HG03571 (cell line): ENCODE data around the gene CYP26A1.

ENCODE experiments used
- ATAC-seq: cut with Tn5 transposase; IDR thresholded peaks from one replicate; pipeline ENCODE4 v1.9.1; 2021; ENCODE audit not compliant: unreplicated experiment

Gene CYP26A1

DNA sequence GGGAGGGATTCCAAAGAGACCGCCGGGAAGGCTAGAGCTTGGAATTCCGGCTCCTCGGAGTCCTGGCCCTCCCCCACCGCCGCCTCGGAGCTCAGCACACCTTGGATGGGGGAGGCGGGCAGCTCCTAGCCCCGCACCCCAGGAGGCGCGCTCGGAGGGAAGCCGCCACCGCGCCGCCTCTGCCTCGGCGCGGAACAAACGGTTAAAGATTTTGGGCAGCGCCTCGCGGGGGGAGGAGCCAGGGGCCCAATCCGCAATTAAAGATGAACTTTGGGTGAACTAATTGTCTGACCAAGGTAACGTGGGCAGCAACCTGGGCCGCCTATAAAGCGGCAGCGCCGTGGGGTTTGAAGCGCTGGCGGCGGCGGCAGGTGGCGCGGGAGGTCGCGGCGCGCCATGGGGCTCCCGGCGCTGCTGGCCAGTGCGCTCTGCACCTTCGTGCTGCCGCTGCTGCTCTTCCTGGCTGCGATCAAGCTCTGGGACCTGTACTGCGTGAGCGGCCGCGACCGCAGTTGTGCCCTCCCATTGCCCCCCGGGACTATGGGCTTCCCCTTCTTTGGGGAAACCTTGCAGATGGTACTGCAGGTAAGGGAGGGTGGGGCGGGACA, at the start of gene CYP26A1:
Gene CYP26A1, plus strand, starts transcription at position 355 of the 608 bp plus-strand sequence. Its CDS starts 42 bp downstream, at position 397.
- no peak for ATAC-seq

GRCh38 chr10:93026072-93026471, 47.6 kb upstream of the CYP26A1 start:
- no peak for ATAC-seq

DNA sequence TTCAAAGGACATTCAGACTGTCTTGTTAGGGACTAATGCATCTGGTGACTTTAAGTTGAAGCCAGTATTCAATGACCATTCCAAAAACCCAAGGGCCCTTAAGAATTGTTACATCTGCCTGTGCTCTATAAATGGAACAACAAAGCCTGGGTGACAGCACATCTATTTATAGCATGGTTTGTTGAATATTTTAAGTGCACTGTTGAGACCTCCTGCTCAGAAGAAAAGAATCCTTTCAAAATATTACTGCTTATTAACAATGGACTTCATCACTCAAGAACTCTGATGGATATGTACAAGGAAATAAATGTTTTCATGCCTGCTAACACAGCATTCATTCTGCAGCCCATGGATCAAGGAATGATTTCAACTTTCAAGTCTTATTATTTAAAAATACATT, 46.2 kb upstream of the CYP26A1 start:
- ATAC-seq = no peak

GRCh38 chr10:93028883-93029282, 44.8 kb upstream of the CYP26A1 start:
- no peak for ATAC-seq

- no peak for ATAC-seq
Measured at GRCh38 chr10:93030409-93030808, 43.3 kb upstream of the CYP26A1 start.

- ATAC-seq = no peak
Measured at GRCh38 chr10:93032105-93032808, 41.4 kb upstream of the CYP26A1 start.

DNA sequence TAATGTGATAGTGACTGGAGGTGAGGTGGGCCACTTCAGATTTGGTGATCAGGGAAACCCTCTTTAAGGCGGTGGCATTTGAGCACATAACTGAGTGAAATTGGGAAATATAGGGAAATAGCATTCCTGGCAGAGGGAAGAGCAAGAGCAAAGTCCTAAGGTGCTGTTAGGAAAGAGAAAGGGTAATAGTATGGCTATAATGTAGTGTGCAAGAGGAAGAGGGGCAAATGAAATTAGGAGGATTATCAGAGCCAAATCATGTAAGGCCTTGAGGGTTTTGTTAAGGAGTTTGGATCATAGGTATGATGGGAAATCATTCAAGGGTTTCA, 40.9 kb upstream of the CYP26A1 start:
- ATAC-seq = no peak

DNA sequence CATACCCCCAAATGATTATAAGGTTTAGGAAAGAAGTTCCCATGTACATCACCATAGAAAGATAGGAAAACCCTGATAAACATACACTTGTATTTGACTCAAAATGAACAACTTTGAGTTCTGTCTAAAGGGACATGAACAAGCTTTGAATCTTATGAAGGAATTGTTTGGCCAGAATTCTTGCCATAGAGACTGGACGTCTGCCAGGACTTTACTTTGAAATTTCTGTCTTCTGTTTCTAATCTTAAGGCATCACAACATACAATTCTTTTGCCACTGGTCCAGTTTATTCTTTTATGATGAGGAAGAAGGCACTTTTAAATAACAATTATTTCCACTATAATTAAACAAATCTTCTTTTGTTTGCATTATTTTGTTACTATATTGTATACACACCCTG, 39.3 kb upstream of the CYP26A1 start:
- no peak for ATAC-seq

GRCh38 chr10:93039110-93039509, 34.6 kb upstream of the CYP26A1 start:
- ATAC-seq = no peak

DNA sequence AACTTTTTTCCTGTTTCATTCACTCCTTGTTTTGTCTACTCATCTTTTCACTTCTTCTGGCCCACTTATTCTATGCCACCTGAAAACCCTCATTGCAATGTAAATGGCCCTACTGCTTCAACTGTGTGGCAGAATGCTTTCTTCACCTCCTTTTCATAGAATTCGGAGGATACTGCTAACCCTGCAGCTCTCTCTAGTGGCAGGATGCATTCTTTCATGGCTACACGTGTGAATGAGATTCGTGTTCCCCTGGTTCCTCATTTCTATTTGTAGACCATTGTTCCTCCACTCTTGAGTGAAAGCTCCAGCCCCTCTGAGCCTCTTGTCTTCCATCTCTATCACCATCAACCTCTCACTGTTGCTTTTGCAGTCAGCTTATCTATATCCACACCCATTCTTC, 34.0 kb upstream of the CYP26A1 start:
- no peak for ATAC-seq

- ATAC-seq = no peak
Measured at GRCh38 chr10:93054486-93054885, 19.2 kb upstream of the CYP26A1 start.

DNA sequence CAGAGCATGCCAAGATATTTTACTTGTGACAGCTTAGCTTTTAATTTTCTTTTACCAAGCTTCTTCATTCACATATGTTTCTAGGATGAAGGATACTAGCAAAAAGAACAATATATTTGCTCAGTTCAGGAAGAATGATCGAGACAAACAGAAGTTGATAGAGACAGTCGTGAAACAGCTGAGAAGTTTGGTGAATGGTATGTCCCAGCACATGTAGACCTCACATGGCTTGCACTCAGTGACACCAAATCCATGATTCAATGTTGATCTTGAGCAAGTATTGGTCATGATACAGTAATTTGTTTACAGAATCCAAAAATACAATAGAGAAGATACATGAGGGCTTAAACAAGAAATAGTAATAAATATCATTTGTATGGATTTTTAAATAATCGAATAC, 15.6 kb upstream of the CYP26A1 start:
- no peak for ATAC-seq

DNA sequence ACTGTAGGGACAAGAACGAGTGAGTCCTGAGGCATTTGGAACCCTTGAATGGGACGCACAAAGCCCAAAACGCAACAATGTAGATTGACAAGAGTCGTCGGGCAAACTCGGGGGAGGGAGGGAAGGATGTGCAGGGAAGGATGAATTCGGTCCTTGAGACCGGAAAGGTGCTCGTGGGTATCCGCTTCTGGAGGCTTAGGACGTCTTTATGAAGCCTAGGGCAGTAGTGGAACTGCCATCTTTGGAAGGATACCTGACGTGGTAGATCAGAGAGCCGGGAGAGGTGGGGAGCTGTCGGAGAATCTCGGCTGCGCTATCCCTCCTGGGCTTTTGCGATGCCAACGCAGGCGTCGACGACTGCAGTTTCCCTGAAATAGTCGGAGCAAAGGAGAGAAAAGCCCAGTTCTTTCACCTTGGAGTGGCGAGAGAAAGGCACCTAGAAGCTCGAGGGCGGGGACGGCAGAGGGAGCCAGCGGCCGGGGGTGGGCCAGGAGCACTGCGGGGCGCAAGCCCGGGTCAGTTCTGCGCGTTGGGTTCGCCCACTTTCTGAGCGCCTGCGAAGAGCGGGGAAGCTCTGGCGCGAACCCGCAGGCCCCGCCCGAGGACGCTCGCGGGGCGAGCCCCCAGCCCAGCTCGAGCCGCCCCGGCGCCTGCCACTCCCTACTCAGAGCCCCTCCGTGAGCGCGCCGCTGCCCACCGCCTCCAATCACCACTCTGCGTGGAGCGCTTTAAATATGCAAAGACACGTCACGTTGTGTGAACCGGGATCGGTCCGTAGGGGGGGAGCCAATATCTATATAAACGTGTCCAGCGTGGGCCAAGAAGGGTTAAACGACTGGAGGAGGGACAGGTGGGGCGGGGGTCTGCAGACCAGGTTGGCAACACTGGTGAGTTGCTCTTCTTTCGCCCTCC, 13.5 kb upstream of the CYP26A1 start, which contains the start of gene CYP26C1:
Gene CYP26C1, plus strand, starts transcription at position 824 of the 912 bp plus-strand sequence. CDS start 466 bp downstream, outside the sequence.
- ATAC-seq = no peak

DNA sequence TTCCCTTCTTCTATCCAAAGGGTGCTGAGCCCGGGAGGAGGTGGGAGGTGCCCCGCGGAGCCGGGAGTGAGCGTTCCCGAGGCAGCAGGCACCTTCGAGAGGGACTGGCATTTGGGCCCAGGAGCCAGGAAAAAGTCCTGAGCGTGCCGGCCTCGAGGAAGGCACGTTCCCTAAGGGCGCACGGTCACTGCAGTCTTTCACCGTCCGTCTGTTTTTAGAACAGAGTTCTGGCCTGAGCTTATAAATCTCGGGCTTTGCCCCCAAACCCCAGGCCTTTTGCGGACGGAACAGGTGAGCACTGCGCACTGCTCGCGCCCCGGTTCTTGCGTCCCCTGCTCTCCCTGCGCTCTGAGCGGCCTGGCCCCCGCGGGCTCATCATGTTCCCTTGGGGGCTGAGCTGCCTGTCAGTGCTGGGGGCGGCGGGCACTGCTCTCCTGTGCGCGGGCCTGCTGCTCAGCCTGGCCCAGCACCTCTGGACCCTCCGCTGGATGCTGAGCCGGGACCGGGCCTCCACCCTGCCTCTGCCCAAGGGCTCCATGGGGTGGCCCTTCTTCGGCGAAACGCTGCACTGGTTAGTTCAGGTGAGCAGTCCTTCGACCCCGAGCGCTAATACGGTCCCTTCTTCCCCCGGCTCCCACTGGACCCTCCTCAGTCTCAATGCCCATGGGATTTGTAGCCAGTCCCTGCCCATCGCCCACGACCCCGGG, 12.7 kb upstream of the CYP26A1 start:
- no peak for ATAC-seq

- ATAC-seq = no peak
Measured at GRCh38 chr10:93061594-93062513, 11.8 kb upstream of the CYP26A1 start.

DNA sequence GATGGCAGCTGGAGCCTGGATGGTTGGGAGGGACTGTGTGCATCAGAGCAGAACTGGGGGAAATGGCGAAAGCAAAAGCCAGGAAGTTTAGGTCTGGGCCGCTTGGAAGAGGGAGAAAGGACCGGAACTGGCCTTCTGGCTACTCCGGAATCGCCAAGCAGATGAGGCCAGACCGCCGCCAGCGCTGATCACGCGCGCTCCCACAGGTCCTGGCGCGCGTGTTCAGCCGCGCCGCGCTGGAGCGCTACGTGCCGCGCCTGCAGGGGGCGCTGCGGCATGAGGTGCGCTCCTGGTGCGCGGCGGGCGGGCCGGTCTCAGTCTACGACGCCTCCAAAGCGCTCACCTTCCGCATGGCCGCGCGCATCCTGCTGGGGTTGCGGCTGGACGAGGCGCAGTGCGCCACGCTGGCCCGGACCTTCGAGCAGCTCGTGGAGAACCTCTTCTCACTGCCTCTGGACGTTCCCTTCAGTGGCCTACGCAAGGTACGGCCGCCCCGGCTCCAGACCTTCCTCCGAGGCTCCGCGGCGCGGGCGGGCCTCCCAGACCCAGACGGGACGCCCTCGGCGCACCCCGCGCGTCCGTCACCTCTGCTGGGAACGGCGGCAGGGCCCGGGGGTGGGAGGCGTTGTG, 11.1 kb upstream of the CYP26A1 start:
- no peak for ATAC-seq

GRCh38 chr10:93063144-93063976, 10.3 kb upstream of the CYP26A1 start:
- no peak for ATAC-seq

DNA sequence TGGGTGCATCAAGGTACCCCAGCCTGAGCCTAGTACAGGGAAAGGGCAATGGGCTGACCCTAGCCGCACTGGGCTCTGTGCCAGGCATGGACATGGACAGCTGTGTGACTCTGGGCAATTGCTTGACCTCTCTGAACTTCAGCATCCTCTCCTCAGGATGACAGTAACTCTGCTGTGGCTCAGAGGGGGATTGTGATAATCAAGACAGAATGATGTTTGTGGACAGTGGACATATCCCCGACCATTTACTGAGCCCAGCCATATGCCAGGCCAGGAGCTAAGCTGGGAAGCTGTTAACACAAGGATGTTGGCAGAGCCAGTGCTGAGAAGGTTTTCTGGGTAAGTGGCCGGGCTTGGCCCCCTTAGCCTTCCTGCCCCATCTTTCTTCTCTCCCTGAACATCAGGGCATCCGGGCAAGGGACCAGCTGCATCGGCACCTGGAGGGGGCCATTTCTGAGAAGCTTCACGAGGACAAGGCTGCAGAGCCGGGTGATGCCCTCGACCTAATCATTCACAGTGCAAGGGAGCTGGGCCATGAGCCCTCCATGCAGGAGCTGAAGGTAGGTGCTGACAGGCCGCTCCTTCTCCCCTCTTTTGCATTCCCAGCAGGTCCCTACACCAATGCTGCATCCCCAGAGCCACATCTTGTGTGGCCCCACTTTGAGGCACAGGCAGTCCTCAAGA, 9.6 kb upstream of the CYP26A1 start:
- ATAC-seq = no peak
